Iris pigment epithelial cell (primary cell): Measurements from ENCODE around the gene TTI1.

Experiments used
- DNase-seq: peaks from one replicate; pipeline ENCODE4 v3.0.0-alpha.2; 2011; ENCODE audit warnings: low read depth

Gene TTI1

GRCh38 chr20:37987602-37988290 lies 45.5 kb downstream of the TTI1 start:
- DNase-seq = no peak

GRCh38 chr20:37986873-37987601 lies 46.2 kb downstream of the TTI1 start:
- peak; percentile 19 for DNase-seq

- DNase-seq = no peak
Observed at GRCh38 chr20:37986044-37986858, 47.0 kb downstream of the TTI1 start.

- DNase-seq = no peak
Observed at GRCh38 chr20:37984018-37984785, 49.1 kb downstream of the TTI1 start.

- DNase-seq = no peak
Observed at GRCh38 chr20:37983286-37983685, 50.0 kb downstream of the TTI1 start.

GRCh38 chr20:37981568-37981967 lies 51.7 kb downstream of the TTI1 start:
- no peak for DNase-seq

GRCh38 chr20:37980876-37981275 lies 52.4 kb downstream of the TTI1 start:
- DNase-seq = no peak

GRCh38 chr20:37980383-37980782 lies 52.9 kb downstream of the TTI1 start:
- no peak for DNase-seq

GRCh38 chr20:37979021-37979985 lies 54.0 kb downstream of the TTI1 start:
- no peak for DNase-seq

- DNase-seq = no peak
Observed at GRCh38 chr20:37977786-37978185, 55.5 kb downstream of the TTI1 start.

- DNase-seq = no peak
Observed at GRCh38 chr20:37977338-37977737, 55.9 kb downstream of the TTI1 start.

- DNase-seq = no peak
Observed at GRCh38 chr20:37976887-37977286, 56.4 kb downstream of the TTI1 start.

GRCh38 chr20:37973059-37973910 lies 60.0 kb downstream of the TTI1 start:
- no peak for DNase-seq

- DNase-seq = no peak
Observed at GRCh38 chr20:37972256-37973058, 60.8 kb downstream of the TTI1 start.

- DNase-seq = no peak
Observed at GRCh38 chr20:37971561-37972127, 61.6 kb downstream of the TTI1 start.

- no peak for DNase-seq
Observed at GRCh38 chr20:37970856-37971245, 62.4 kb downstream of the TTI1 start.

GRCh38 chr20:37969949-37970855 lies 63.1 kb downstream of the TTI1 start:
- no peak for DNase-seq
